HG02943 (cell line): ENCODE data around the gene DLGAP1.
"Not testable (repeated sequence)": the region's sequence is repeated elsewhere in the genome, so short reads cannot be mapped to it uniquely, and the experiment has no call there.

ENCODE experiments used
- ATAC-seq: cut with Tn5 transposase; IDR thresholded peaks from one replicate; pipeline ENCODE4 v1.9.1; 2021; ENCODE audit warnings: mild to moderate bottlenecking, low read depth, moderate library complexity; ENCODE audit not compliant: unreplicated experiment

Gene DLGAP1

DNA sequence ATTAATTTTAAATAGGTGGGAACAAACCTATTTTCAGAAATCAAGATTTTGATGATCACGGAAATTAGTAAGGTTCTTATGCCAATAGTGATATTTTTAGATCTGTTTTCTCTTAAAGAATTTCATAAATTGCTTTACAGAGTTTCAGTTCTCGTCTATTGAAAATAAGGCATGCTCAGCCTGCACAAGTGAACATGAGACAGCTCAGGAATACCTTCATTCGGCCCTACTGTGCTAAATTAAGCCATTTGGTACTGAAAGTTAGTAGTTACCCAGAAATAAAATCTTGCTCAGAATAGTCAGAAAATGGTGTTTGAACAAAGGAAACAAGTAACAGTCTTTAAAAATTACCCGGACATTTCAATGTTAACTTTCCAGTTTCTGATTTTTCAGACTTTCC, 60.4 kb downstream of the DLGAP1 start:
- ATAC-seq: no peak

DNA sequence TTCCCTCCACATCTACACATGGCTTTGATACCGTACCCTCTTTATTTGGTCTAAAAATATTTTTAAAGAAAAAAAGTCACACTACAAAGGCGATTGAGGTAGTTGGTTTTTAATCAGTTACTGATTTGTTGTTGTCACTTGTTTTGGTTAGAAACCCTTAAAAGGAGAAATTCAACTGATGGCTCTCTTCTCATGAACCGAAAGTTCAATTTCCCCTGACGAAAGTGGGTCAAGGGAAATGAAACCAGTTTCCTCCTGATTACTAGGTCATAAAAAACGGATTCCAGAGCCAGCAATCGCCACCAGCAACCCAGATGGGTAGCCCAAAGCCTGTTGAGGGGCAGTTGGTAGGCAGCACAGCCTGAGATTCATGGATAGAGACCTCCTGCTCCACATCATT, 63.2 kb downstream of the DLGAP1 start:
- ATAC-seq: no peak

DNA sequence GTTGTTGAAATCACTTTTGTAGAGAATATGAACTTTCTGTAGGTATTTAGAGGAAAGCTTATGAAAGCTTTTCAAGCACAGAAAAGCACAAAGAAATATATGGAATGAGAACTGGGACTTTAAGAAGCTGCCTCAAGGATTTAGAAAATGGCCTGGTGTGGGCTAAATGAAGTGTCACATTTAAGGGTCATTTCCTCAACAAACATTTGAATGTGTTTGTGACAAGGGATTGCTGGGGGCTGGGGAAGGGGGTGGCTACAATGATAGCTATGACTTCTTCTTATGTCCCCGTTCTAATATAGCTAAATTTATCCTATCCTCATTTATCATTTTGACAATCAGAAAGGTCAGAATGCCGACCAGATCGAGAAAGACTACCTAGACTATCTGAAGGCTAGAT, 69.2 kb downstream of the DLGAP1 start:
- ATAC-seq: no peak

DNA sequence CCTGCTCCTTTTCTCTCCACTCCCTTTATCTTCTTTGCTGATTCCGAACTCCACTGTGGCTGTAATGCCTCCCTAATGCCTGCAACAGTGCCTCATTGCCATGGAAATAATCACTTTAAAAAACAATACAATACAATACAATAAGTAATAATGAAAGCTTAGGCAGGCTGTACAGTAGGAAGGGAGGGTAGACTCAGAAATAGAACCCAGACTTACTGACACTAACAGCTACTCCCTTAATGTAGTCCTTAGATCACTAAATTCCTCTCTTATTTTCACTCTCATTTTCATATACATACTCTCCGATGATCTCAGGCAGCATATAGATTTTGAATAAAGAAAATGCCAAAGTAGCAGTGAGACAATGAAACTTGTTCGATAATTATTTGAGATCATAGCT, 70.2 kb downstream of the DLGAP1 start:
- ATAC-seq: no peak

DNA sequence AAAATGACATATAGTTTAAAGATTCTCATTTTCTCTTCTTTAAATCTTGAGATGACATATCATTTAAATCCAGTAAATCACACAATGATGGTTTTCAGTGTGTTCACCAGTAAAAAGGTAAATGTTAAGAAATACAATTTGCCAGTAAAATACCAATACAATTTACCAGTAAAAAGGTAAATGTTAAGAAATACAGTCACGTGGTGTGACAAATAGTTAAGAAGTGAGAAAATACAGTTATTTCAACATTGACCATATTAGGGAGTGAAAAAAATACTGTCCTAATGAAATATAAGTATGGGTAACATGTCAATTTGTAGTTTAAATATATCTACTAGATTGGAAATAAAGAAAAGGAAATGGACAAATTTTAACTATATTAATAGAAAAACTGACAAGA, 80.5 kb downstream of the DLGAP1 start:
- ATAC-seq: no peak

DNA sequence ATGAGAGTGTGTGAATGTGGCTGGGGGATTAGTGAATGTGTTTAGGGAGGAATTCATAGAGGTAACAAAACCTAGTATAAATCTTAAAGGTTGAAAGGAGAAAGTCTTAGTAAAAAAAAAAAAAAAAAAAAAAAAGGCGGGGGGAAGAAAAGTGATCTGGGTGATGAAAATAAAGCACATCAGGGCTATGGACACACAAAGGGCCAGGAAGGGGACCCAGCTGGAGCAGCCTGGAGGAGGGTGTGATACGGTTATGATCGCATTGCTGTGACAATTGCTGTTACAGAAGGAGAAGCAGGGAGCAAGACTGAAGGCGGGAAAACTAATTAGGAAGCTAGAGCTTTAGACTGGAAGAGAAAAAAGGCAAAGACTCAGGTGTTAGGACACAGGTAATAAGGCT, 85.4 kb downstream of the DLGAP1 start:
- ATAC-seq: no peak

DNA sequence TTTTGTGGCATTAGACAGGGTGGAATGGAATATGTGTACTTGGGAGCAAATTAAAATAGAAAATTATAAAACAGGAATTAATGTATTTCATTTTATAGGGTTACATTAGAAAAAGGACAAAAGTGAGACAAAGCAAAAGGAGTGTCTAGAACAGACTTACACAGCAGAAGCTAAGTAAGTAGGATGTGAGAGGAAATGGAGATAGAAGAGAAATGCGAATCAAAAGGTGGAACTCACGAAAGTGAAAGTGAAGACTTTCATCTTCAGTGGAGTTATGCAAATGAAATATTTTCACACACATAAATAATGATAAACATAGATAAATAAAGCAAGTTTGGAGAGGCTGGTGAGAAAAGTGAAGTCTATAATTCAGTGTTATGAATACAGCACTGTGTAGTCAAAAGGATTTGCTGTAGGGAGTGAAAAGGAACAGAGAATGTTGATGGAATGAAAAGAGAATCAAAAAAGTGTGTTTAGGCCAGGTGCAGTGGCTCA, 94.8 kb downstream of the DLGAP1 start:
- no peak for ATAC-seq

DNA sequence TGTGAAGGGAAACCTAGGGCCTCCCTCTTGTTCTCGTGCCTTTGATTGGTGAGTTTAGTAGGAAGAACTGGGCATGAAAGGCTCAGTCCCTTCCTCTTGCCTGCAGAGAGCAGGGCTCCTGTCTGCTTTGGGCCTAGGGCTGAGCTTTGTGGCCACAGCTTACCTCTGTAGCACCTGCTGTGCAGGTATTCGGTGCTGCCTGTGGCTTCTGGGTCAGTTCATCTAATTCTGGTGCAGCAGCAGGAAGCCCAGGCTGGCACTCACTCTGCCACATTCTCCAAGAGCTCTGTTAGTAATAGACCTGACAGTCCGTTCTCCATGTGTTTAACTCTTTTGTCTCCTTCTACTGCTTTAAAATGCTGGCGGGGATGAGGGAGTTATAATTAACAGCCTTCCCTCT, 96.5 kb downstream of the DLGAP1 start:
- ATAC-seq: no peak

DNA sequence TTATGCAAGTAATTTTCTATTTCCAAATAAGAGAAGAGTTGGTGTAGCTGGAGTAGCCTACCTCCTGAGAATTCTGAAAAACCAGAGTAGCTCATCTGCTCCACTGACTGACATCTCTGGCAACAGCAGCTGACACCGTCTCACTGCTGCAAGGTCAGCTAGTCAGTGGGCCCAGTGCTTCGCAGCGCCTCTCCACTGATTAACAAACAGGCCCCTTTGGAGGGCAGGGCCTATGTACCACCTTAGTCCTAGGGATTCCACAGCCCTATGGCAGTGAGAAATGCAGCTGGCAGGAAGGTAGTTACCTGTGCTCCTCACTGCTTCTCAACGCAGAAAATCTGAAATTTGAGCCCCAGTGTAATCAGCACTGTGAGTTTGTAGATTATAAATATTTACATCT, 97.5 kb downstream of the DLGAP1 start:
- ATAC-seq: no peak

DNA sequence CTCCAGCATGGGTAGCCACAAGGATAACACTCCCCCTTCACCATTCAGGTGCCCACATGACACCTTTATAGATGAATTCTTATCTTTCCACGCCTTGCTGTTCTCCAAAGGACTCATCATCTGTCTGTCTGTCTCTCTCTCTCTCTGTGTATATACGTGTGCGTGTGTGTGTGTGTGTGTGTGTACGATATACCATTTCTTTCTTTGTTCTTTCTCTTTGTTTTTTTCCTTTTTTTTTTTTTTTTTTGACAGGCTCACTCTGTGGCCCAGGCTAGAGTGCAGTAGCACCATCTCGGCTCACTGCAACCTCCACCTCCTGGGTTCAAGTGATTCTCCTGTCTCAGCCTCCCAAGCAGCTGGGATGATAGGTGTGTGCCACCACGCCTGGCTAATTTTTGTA, 98.2 kb downstream of the DLGAP1 start:
- ATAC-seq: no peak

DNA sequence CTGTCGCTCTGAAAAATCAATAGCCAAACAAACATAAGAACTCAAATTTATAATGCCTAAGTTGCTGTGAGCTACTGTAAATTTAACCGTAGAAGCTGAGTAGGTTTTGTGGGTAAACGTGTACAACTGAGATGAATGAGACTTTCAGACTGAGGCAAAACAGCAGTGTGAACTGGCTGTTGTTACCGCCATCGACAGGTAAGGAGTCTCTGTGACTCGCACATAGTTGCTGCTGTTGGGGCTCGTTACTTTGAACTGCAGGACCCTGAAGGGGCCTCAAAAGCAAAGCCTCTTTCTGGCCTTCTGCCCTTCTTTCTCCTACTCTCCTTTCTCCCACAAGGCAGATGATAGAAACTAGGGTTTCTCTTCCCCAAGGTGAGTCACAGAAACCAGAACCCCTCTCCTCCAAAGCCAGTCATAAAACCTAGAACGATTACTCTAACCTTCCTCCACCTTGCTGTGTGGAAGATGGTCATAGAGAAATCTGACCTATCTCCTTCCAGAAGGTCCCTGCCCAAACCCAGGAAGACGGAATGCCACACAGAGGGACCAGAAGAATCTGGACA, 101.2 kb downstream of the DLGAP1 start:
- ATAC-seq: no peak

DNA sequence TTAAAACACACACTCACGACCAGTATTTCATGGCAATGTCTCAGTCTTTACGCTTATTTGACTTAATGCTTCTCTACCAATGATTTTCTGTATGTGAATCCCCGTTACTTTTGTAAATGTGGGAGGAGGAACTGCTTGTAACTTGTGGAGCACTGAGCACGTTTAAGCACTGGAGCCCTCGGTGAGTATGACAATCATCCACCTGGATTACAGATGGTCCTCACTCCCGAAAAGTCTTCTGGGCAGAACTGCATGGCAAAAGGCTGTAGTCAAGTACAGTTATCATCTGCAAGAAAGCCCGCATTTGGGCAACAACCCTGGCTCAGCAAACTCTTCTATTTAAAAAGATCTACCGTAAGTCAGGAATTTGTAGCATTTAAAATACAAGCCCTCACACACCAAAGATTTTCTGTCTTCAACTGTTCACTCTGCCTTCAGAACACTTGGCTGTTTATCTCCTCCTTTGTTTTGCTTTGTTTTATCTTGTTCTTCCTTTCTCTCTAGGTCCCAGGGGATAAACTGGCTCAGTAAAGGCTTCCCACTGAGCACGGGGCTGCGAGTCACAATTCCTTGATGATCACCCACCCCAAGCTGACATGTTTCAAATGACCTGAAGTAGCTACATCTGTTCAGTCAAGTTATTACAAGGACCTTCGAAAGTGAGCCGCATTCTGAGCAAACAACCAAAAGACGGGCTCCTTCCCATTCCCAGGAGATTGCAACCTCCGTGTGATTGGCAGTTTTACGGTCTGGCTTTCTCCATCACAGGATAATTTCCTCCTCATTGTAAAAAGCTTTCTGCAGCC, 102.2 kb downstream of the DLGAP1 start:
- no peak for ATAC-seq

DNA sequence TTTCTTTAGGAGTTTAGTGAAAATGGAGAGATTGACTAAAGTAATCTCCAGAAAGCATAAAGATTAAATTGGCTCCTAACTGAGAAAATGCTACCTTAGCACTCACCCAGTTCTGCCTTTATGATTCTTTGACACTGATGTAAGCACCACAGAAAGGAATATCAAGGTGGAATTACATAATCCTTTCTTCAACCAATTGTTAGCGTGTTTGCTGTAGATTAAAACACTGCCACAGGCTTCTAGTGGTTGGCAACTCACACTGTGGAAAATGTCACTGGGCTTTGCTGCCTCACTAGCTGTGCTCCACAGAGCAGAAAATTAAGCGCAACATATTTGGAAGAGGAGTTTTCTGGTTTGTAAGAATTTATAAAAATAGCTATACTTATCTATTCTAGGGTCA, 104.1 kb downstream of the DLGAP1 start:
- no peak for ATAC-seq

DNA sequence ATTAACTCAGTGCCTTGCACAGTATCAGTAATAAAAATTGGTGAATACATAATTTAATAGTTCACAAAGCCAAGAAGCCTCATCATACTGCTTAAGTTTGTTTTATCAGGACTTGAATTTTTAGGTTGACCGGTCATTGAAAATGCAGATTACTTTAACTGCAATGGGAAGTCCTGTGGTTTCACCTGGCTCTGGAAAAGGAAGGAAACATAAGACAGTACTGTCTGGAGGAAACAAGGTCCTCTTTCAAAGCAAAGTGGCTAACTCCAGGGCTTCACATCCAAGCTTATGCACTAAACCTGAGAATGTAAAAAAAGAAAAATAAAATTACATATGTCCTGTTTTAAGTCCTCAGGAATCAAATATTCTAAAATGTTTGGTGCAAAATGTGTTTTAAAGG, 119.7 kb downstream of the DLGAP1 start:
- no peak for ATAC-seq

DNA sequence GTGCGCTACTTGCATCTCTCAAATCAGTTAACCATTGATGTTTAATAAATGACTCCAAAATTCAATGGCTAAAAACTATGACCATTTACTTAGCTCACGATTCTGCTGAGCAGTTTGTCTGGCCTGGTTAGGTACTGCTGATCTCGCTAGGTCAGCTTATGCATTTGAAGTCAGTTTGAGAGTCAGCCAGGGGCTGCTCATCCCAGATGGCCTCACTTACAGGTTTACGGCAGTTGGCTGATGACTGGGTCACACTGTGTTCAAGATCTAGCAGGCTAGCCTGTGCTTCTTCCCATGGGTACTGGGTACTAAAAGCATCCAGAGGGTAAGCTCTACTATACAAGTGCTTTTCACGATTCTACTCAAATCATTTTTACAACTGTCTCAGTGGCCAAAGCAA, 122.1 kb downstream of the DLGAP1 start:
- ATAC-seq: no peak

DNA sequence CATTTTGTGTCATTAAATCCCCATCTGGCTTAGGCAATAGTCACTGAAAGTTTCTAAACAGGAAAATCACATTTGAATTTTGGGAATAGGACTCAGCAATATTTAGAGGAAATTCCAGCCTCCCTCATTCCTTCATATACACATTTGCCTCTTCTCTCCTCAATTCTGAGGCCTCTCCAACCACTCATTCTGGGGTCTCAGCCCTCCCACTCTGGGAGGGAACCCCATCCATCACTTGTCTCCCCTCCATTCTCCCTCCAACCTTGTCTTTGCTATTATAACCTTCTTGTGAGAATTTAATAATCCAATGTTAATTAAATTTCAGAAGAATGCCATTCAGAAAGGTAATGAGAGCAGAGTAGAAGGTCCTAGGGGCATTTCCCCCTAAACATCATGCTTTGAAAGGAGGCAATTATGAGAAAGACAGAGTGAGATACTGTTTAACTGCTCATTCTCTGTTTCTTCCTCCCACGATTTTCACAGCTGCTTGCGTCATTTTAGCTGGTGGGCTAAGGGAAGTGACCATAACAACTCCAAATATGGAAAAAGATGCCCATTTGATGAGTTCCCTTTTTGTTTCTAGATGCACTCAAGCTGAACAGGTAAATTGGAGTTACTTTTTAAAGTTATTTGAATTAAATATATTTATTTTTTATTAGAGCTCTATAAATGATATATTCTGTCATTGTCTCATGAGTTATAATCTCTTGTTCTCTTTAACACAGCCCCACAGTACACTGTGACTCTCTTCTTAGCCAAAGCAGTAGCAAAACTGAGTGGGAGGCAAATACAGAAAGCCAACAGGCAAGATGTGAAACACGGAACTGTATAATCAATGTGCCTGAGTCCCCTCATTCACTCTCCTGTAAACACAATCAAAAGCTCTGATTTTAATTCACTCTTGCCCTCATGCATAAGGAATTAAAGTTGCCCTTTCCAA, 135.1 kb downstream of the DLGAP1 start:
- ATAC-seq: no peak

DNA sequence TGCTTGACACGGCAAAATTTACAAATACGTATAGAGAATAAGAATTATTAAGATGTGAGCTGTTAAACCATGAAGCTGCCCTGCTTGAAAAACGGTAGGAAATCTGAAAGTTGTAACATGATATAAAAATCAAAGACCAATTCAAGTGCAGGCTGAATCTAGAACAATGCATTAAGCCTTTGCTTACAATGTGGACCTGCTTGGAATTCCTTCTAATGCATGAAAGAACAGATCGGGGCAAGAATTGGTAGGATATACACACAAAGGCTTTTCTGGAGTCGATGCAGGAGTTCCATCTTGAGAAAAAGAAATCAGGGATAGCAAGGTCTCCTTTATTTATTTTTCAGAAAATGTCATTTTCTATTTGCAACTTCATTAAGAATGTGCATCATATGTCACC, 136.8 kb downstream of the DLGAP1 start:
- no peak for ATAC-seq

DNA sequence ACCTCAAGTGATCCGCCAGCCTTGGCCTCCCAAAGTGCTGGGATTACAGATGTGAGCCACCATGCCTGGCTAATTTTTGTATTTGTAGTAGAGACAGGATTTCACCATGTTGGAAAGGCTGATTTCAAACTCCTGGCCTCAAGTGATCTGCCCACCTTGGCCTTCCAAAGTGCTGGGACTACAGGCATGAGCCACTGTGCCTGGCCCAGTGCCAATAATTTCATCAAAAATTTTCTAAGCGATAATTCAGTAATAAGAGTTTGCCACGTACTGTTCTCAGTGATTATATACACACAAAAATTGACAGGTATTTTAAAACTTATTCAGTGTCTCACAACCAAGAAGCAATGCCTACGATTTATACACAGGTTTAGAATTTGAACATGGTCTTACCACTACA, 143.2 kb downstream of the DLGAP1 start:
- not testable (repeated sequence) for ATAC-seq

DNA sequence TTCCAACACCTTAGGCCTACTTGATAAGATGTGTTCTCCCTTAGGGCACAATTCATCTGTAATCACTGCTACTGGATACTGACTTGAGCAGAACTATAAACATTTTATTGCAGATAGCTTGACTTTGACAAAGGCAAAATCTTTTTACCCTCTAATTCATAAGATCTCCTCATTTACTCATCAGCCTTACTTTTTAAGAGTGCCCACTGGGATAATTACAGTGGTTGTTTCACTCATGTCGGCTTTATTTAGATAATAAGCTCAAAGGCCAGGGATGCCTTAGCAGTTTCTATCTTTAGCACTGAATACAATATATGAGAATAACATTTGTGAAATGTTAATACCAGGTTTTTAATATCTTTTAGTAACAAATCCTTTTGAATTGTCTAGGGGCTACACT, 144.0 kb downstream of the DLGAP1 start:
- ATAC-seq: no peak

DNA sequence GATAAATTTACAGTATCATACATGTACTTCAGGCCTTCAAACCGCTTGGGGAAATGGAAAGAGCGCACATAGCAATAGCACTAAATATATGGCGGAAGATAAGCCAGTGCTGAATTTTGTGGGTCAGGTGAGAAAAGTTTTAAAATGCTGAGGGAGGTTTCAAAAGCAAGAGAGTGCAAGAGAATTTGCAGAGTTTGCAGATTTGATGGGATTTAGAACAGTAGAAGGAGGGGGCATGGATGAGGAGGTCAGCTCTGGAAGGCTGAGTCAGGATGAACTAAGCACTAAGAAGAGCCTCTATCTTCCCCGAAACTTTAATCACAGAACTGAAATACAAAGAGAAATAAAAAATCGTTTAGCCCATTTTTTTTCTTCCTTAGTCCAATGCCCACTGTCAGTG, 145.9 kb downstream of the DLGAP1 start:
- no peak for ATAC-seq

DNA sequence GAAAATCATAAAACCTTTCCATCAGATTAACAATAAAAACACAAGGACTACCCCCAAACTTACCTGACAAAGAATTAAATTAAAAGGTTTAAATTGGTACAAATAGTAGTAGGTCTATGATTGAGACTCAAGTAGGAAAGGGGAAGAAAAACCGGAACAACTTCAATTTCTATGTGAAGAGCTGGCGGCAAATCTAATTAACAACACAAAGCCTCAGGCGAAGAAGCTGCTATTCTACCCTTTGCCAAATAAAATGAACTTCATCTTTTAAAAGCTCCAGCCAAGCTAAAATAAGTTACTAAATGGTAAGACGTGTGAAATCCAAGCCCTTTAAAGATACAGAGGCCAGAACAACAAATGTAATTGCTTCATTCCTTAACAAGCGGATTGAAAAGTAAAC, 146.5 kb downstream of the DLGAP1 start:
- no peak for ATAC-seq
